Measurements from ENCODE around the gene CYBA.

CYBA gene

GRCh38 chr16:88618182-88618955 lies 32.5 kb downstream of the CYBA start:
- peak overlapping the region; percentile 81 for H3K27ac ChIP-seq
- TF ChIP-seq ZFX (IDR thresholded peaks at IDR 0.05) = no peak
- TF ChIP-seq, protein P1, sequence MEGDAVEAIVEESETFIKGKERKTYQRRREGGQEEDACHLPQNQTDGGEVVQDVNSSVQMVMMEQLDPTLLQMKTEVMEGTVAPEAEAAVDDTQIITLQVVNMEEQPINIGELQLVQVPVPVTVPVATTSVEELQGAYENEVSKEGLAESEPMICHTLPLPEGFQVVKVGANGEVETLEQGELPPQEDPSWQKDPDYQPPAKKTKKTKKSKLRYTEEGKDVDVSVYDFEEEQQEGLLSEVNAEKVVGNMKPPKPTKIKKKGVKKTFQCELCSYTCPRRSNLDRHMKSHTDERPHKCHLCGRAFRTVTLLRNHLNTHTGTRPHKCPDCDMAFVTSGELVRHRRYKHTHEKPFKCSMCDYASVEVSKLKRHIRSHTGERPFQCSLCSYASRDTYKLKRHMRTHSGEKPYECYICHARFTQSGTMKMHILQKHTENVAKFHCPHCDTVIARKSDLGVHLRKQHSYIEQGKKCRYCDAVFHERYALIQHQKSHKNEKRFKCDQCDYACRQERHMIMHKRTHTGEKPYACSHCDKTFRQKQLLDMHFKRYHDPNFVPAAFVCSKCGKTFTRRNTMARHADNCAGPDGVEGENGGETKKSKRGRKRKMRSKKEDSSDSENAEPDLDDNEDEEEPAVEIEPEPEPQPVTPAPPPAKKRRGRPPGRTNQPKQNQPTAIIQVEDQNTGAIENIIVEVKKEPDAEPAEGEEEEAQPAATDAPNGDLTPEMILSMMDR (conservative IDR thresholded peaks at IDR 0.05) = no peak

GRCh38 chr16:88617268-88618031 lies 33.4 kb downstream of the CYBA start:
- H3K27ac ChIP-seq = peak overlapping the region; percentile 81
- TF ChIP-seq ZFX (IDR thresholded peaks at IDR 0.05) = no peak
- TF ChIP-seq, protein P1 (conservative IDR thresholded peaks at IDR 0.05) = no peak

DNA sequence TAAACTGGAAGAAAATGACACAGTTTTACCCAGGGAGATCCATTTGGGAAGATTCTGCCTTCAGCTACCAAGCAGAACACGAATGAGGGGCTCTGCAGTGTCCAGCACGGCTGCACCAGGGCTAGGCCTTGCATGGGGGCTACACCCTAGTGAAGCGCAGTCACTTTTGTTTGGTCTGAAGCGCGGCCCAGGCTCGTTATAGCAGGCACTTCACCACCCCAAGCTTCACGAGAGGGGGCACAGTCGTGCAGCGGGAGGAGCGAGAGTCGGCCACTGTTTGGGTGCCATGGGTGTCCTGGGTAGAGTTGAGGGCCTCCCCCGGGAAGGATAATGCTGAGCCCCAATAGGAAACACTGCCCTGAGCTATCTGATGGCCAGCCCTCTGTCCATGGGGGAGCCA lies 34.1 kb downstream of the CYBA start:
- H3K27ac ChIP-seq = peak overlapping the region; percentile 81
- TF ChIP-seq ZFX (IDR thresholded peaks at IDR 0.05) = no peak
- TF ChIP-seq, protein P1 (conservative IDR thresholded peaks at IDR 0.05) = no peak

- peak overlapping the region; percentile 81 for H3K27ac ChIP-seq
- no peak for TF ChIP-seq ZFX (IDR thresholded peaks at IDR 0.05)
- TF ChIP-seq, protein P1 (conservative IDR thresholded peaks at IDR 0.05) = no peak
These were observed 34.5 kb downstream of the CYBA start for GRCh38 chr16:88616320-88616719.

GRCh38 chr16:88614818-88615580 lies 35.9 kb downstream of the CYBA start:
- H3K27ac ChIP-seq = peak overlapping the region; percentile 81
- TF ChIP-seq, protein P1 (conservative IDR thresholded peaks at IDR 0.05) = no peak
- no peak for TF ChIP-seq ZFX (IDR thresholded peaks at IDR 0.05)

GRCh38 chr16:88613911-88614817 lies 36.7 kb downstream of the CYBA start:
- TF ChIP-seq ZFX (IDR thresholded peaks at IDR 0.05) = no peak
- TF ChIP-seq, protein P1 (conservative IDR thresholded peaks at IDR 0.05) = no peak
- peak overlapping the region; percentile 38 for H3K27ac ChIP-seq

Data from C4-2B (cell line).